Thoracic aorta (tissue), 2 donors: ENCODE data around the gene CHFR. TPM values are rescaled to one million over a fixed set of nuclear protein-coding genes. Genes with fewer than 3 reads are reported as not detected.
"Not testable (repeated sequence)": the region's sequence is repeated elsewhere in the genome, so short reads cannot be mapped to it uniquely, and the experiment has no call there.

Experiments used
- ATAC-seq: fragments of 150-250 bp; one replicate; pipeline ENCODE4 v1.8.0; 2017; ENCODE audit warnings: low read depth; ENCODE audit not compliant: insufficient number of reproducible peaks, low FRiP score
- DNase-seq: peaks from one replicate; pipeline ENCODE4 v3.0.0-alpha.2; 2020; ENCODE audit warnings: low spot score
- H3K27ac ChIP-seq, 2 donors: fragments of 200-600 bp; sonication (generic); 1 replicate in 1 of 2; 2 replicates in 1 of 2; pipeline ENCODE4 v1.5.1; 2016; ENCODE audit warnings: mild to moderate bottlenecking in 2 of 2, moderate library complexity in 2 of 2
- H3K27me3 ChIP-seq: fragments of 200-600 bp; sonication (generic); replicated peaks from 2 replicates; pipeline ENCODE4 v1.6.0; 2016; ENCODE audit warnings: mild to moderate bottlenecking; ENCODE audit not compliant: insufficient read depth
- H3K36me3 ChIP-seq: fragments of 200-600 bp; sonication (generic); one replicate; pipeline ENCODE4 v1.5.1; 2016
- H3K4me1 ChIP-seq, 2 donors: fragments of 200-600 bp; sonication (generic); 1 replicate in 1 of 2; 2 replicates in 1 of 2; pipeline versions ENCODE4 v1.5.1 to v1.6.0; 2016; ENCODE audit warnings: low read depth in 2 of 2, mild to moderate bottlenecking in 1 of 2; ENCODE audit not compliant: control insufficient read depth in 1 of 2
- H3K4me3 ChIP-seq: fragments of 200-600 bp; sonication (generic); 2 replicates; pipeline ENCODE4 v1.5.1; 2016; ENCODE audit warnings: mild to moderate bottlenecking
- H3K9me3 ChIP-seq: fragments of 200-600 bp; sonication (generic); 2 replicates; pipeline ENCODE4 v1.5.1; 2016
- CTCF ChIP-seq: fragments of 200-600 bp; sonication (generic); IDR thresholded peaks from one replicate; pipeline ENCODE4 v1.5.1; 2019; ENCODE audit warnings: antibody characterized with exemption
- total RNA-seq, 2 donors: library from RNA; depleted of rRNA; stranded (reverse); fragments of >200 nt; gene quantifications; one replicate each; pipeline versions ENCODE4 v1.1.0 to v1.2.3, GENCODE V29; 2016

CHFR gene
- total RNA-seq, 2 donors from 2014 or later, result 72.3 to 75.6 TPM

GRCh38 chr12:132839558-132840235, 47.7 kb downstream of the CHFR start:
- H3K36me3 ChIP-seq, result peaks cover 22% of the 10 kb centered on the region

GRCh38 chr12:132838410-132839080, 48.9 kb downstream of the CHFR start:
- no peak for ATAC-seq
- Histone ChIP-seq H3K27ac (peak overlapping the region in 1 of 2 donors; percentile 40), H3K36me3 (peaks cover 20% of the 10 kb centered on the region)

More at GRCh38 chr12:132839558-132840235, 47.7 kb downstream of the CHFR start:
- Histone ChIP-seq H3K9me3 (no peaks in the 10 kb centered on the region), H3K4me1 (peaks cover 0 to 8% of the 10 kb centered on the region in 2 donors), H3K27me3 (no peaks in the 10 kb centered on the region), H3K27ac (no peak overlapping the region), H3K4me3 (no peak overlapping the region)
- TF ChIP-seq CTCF, result no peak
- DNase-seq (no peak), ATAC-seq (no peak)

GRCh38 chr12:132837693-132838409, 49.6 kb downstream of the CHFR start:
- H3K9me3 ChIP-seq, result no peaks in the 10 kb centered on the region
- no peak for ATAC-seq
- H3K27ac ChIP-seq, result peak overlapping the region; percentile 40 to 43
- H3K4me1 ChIP-seq, result peaks cover 0 to 8% of the 10 kb centered on the region in 2 donors
- H3K4me3 ChIP-seq, result no peak overlapping the region
- TF ChIP-seq CTCF, result no peak
- H3K27me3 ChIP-seq, result no peaks in the 10 kb centered on the region
- DNase-seq, result no peak
- peaks cover 23% of the 10 kb centered on the region for H3K36me3 ChIP-seq

More at GRCh38 chr12:132838410-132839080, 48.9 kb downstream of the CHFR start:
- TF ChIP-seq CTCF, result no peak
- Histone ChIP-seq H3K4me1 (peaks cover 0 to 8% of the 10 kb centered on the region in 2 donors), H3K27me3 (no peaks in the 10 kb centered on the region), H3K9me3 (no peaks in the 10 kb centered on the region), H3K4me3 (no peak overlapping the region)
- no peak for DNase-seq

- no peak for ATAC-seq
- no peak overlapping the region for H3K27ac ChIP-seq
- H3K36me3 ChIP-seq, result peaks cover 16% of the 10 kb centered on the region
- no peak overlapping the region for H3K4me3 ChIP-seq
- no peak for TF ChIP-seq CTCF
- no peaks in the 10 kb centered on the region for H3K27me3 ChIP-seq
- H3K9me3 ChIP-seq, result no peaks in the 10 kb centered on the region
- peaks cover 0 to 8% of the 10 kb centered on the region in 2 donors for H3K4me1 ChIP-seq
- DNase-seq, result no peak
Measured at GRCh38 chr12:132836795-132837331, 50.5 kb downstream of the CHFR start.

GRCh38 chr12:132836230-132836629, 51.2 kb downstream of the CHFR start:
- H3K27ac ChIP-seq, H3K4me1 ChIP-seq, H3K4me3 ChIP-seq, ATAC-seq, DNase-seq, H3K27me3 ChIP-seq, H3K9me3 ChIP-seq: not testable (repeated sequence)
- peaks cover 15% of the 10 kb centered on the region for H3K36me3 ChIP-seq
